GM18868 (cell line): Measurements from ENCODE around the gene PTPRZ1.

Source experiments
- ATAC-seq: cut with Tn5 transposase; IDR thresholded peaks from one replicate; pipeline ENCODE4 v1.9.1; 2021; ENCODE audit warnings: mild to moderate bottlenecking, moderate library complexity; ENCODE audit not compliant: unreplicated experiment

The PTPRZ1 gene

DNA sequence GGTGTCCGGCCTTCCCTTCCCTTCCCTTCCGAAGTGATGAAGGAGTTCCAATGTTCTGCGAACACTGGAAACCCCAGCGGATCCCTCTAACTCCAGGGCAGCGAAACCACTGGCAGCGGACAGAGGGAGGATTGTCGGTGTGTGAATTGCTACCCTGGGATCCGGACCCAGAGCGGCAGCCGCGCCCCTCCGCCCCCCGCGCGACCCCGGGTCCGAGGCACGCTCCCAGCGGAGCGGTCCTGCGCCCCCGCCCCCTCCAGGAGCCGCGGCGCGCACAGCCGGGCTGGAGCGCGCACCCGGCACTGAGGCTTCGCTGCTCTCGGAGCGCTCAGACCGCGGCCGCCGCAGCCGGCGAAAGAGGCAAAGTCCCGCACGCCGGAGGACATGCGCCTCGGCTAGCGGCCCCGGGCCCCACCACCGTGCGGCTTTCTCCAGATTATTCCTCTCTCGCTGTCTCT is at the start of gene PTPRZ1:
PTPRZ1 (plus strand) TSS at position 331 of the 458 bp plus-strand sequence. CDS start 339 bp downstream, outside the sequence.
- ATAC-seq, result no peak

DNA sequence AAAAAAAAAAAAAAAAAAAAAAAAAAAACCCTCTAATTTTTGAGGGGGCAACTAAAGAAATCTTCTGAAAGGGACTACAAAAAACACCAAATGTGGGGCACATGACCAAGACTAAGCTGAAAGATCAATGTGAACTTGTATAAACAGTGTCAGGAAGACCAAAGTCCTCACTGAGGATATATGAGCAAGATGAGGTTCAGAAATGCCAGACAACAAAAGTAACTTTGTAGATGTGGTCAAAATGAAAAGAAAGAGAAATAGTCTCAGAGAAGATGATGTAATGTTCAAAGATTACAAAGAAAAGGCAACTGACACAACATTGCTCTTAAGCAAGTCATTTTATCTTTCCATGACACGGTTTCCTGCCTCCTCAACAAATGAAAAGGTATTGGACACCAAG is 48.7 kb upstream of the PTPRZ1 start:
- ATAC-seq, result no peak

DNA sequence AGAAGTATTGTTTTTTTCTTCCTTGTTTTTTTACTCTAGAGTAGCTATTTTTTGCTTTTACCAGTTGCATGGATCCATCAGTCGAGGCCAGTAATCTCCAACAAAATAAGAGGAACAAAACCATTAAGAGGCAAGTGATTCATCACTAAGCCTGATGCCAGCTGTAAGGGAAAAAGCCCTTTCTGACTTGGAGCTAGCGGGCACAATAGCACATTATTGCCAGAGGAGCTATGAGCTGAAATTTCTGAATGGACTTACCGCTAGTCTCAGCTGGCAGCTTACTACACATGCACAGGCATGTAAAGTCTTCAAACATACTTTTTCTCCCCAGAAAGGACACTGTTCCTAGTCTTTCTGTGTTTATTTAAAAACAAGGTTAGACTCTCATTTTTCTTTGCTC is 41.6 kb upstream of the PTPRZ1 start:
- ATAC-seq, result no peak

- no peak for ATAC-seq
Measured at GRCh38 chr7:121831801-121832200, 41.2 kb upstream of the PTPRZ1 start.

- no peak for ATAC-seq
Measured at GRCh38 chr7:121832347-121832746, 40.6 kb upstream of the PTPRZ1 start.

DNA sequence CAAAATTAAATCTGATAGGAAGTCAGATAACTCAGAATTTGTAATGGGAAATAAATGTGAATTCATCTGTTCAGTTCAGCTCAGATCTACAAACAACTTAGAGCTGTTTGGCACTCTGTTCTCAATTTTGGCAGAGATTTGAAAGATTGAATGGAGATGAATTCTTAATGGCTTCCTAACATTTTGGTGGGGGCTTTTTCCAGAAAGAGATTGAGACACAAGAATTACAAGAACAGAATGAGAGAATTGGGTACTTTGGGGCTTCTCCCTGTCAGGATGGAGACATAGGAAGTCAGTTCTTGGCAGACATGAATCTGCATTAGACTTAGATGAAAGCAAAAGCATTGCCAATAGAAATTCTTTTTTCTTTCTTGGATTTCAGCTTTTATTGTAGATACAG is 39.0 kb upstream of the PTPRZ1 start:
- no peak for ATAC-seq

DNA sequence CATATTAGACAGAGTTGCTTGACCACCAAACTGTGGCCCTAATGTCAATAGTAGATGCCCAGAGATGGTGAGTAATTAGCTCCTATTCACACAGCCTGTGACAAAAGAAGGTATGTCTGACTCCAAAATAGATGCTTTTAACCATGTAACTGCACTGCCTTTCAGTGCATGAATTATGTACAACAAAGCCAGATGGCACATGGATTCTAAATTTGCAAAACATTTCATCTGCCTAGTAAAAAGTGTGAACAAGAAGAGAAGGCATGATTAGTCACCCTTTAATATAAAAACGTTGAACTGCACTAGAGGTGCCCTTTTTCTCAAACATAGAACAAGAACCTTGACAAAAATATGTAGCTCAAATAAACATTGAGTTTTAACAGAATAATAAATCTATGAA is 35.5 kb upstream of the PTPRZ1 start:
- ATAC-seq, result no peak

- no peak for ATAC-seq
Measured at GRCh38 chr7:121847041-121847440, 25.9 kb upstream of the PTPRZ1 start.

DNA sequence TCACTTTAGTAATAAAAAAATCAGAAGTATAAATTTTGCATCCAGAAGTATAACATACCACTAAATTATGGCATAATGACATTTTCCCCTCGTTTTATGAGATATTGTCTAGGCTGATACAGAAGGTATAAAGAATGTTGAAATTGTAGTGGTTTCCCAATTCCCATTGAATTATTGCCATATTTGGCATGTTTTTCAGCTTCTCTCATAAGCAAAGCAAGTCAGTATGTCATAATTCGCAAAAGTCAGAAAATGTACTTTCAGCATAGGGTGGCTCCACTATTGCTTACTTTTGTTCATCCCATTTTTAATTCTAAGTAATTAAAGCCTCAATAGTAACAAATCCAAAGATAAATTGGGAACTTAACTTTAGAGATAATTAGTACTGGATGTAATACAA is 19.7 kb upstream of the PTPRZ1 start:
- ATAC-seq, result no peak

GRCh38 chr7:121860953-121861352 is 12.0 kb upstream of the PTPRZ1 start:
- no peak for ATAC-seq

DNA sequence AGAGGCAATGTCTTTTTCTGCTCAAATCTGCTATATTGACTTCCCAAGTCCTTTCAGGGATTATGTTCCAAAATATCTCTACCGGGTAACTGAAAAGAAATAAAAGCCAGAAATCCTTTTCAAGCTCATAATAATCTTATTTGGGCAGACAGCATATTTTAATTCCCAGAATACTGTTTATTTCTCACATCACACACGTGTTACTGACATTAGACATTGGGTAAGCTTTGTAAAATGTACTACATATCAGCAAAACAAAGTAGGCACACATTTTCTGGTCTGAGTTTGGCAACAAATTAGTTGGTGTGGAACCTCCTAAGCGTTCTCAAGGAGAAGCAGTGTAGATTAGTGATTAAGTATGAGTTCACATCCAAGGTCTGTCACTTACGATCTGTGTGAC is 10.4 kb upstream of the PTPRZ1 start:
- no peak for ATAC-seq

- no peak for ATAC-seq
Measured at GRCh38 chr7:121871188-121871587, 1.8 kb upstream of the PTPRZ1 start.

- no peak for ATAC-seq
Measured at GRCh38 chr7:121873289-121874194, 581 bp downstream of the PTPRZ1 start.

- ATAC-seq, result no peak
Measured at GRCh38 chr7:121874298-121874697, 1.3 kb downstream of the PTPRZ1 start.

DNA sequence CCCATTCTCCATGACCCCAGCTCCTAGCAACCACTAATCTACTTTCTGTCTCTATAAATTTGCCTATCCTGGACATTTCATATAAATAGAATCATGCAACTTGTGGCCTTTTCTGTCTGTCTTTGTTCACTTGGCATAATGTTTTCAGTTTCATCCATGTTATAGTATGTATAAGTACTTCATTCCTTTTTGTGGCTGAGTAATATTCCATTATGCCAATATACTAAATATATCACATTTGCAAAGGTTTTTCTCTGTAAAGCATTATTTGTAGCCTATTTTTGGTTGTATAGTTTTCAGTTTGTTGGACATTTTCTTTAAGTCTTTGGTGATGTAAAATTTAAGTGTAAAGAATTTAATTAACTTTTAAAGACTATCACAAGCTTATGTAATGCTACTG is 2.2 kb downstream of the PTPRZ1 start:
- no peak for ATAC-seq

DNA sequence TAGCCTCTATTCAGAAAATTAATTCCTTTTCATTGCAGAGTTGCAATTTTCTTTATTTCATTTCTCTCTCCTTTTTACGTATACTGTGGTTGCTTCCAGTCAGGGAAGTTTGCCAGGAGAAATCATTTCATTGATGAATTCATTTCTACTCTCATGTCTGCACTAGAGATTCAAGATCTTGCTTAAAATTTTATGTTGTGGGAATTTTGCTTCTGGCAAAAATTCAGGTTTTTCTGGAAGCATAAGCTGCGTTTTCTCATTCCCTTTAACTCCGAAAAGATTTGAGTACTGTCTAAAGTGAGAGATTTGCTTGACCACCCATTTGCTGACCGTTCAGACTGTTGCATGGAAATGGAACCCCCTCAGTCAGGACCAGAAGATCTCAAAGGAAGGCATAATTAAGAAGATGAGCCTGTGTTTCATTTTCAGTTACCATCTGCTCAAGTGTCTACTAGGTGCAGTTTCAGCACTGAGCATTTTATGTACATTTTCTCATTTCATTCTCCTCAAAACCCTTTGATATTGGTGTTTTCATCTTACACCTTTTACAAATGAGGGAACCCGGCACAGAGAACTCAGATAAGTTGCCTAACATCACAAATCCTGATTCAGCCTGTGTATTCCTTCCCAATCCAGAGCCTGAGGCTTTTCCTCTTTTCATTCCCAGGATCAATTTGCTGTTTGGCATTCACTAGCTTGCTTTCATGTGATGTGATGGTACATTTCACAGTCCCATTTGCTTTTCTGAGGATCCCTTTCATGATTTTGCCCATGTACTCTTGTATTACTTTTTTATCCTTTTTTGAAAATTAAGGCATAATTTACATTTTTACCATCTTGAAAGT is 3.9 kb downstream of the PTPRZ1 start:
- no peak for ATAC-seq

- ATAC-seq, result no peak
Measured at GRCh38 chr7:121878918-121879464, 6.0 kb downstream of the PTPRZ1 start.

GRCh38 chr7:121879544-121879943 is 6.6 kb downstream of the PTPRZ1 start:
- no peak for ATAC-seq

GRCh38 chr7:121882731-121883130 is 9.8 kb downstream of the PTPRZ1 start:
- no peak for ATAC-seq

GRCh38 chr7:121885166-121885920 is 12.4 kb downstream of the PTPRZ1 start:
- ATAC-seq, result no peak

GRCh38 chr7:121887634-121888033 is 14.7 kb downstream of the PTPRZ1 start:
- no peak for ATAC-seq
